Calu3 (cell line): Measurements from ENCODE around the gene EP400. TPM values are rescaled to one million over a fixed set of nuclear protein-coding genes. Genes with fewer than 3 reads are reported as not detected.

Experiments
- BruUV-seq: library from RNA; stranded (reverse); fragments of 400-500 nt; replicated peaks from 2 replicates; lab custom pipeline; 2021; lab: Mats Ljungman, UMichigan
- CTCF ChIA-PET: fragments of 300-600 bp; sonication (Branson Sonifier 250); formaldehyde crosslinking; loops from one replicate; lab custom pipeline; 2022; ENCODE audit warnings: antibody characterized with exemption; lab: Charles Lee
- DNase-seq: peaks from one replicate; pipeline ENCODE4 v3.0.0; 2022
- H3K27ac Mint-ChIP-seq: one replicate; pipeline ENCODE4 v1.8.0; 2022; ENCODE audit warnings: mixed read lengths; ENCODE audit not compliant: unreplicated experiment
- H3K27me3 Mint-ChIP-seq: one replicate; pipeline ENCODE4 v1.8.0; 2022; ENCODE audit warnings: mixed read lengths; ENCODE audit not compliant: unreplicated experiment
- H3K36me3 Mint-ChIP-seq: one replicate; pipeline ENCODE4 v1.8.0; 2022; ENCODE audit warnings: mild to moderate bottlenecking, moderate library complexity, mixed read lengths; ENCODE audit not compliant: insufficient read depth, unreplicated experiment
- H3K4me1 Mint-ChIP-seq: one replicate; pipeline ENCODE4 v1.8.0; 2022; ENCODE audit warnings: mild to moderate bottlenecking, low read depth, mixed read lengths; ENCODE audit not compliant: unreplicated experiment
- H3K4me3 Mint-ChIP-seq: one replicate; pipeline ENCODE4 v1.8.0; 2022; ENCODE audit warnings: mild to moderate bottlenecking, low read depth, moderate library complexity, mixed read lengths; ENCODE audit not compliant: unreplicated experiment
- H3K9me3 Mint-ChIP-seq: one replicate; pipeline ENCODE4 v1.8.0; 2022; ENCODE audit warnings: low read depth, mixed read lengths; ENCODE audit not compliant: unreplicated experiment
- CTCF ChIP-seq: fragments of 200-600 bp; IDR thresholded peaks from one replicate; pipeline ENCODE4 v1.8.0; 2022; ENCODE audit warnings: antibody characterized with exemption; ENCODE audit not compliant: unreplicated experiment
- intact Hi-C: fragments of 100-400 bp; cut with micrococcal nuclease; formaldehyde crosslinking; loops from one replicate; pipeline ENCODE4 v1.10.0; 2022; ENCODE audit not compliant: unreplicated experiment
- total RNA-seq: library from RNA; stranded (reverse); gene quantifications from 2 replicates; pipeline ENCODE4 v1.2.3, GENCODE V29; 2022

The EP400 gene
- total RNA-seq, 1 experiment from 2014 or later = 88.7 TPM

DNA sequence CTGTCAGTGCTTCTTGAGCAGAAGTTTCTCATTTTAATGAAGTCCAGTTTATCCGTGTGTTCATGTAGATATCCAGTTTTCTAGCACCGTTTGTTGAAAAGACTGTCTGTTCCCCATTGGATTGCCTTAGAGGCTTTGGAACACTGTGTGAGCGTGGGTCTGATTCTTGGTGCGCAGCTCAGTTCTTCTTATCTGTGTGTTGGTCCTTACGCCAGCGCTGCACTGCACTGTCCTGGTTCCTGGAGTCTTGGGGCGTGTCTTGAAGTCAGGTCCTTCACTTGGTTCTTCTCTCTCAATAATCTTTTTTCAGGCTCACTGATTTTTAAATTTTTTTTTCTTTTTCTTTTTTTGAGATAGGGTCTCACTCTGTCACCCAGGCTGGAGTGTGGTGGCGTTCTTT lies 25.5 kb downstream of the EP400 start:
- Mint-ChIP-seq H3K27me3 (no peaks in the 10 kb centered on the region), H3K9me3 (no peaks in the 10 kb centered on the region), H3K36me3 (no peaks in the 10 kb centered on the region), H3K4me3 (no peak overlapping the region), H3K27ac (no peak overlapping the region), H3K4me1 (no peaks in the 10 kb centered on the region)
- intact Hi-C loops = no loop called here
- TF ChIP-seq CTCF = no peak
- CTCF ChIA-PET = no interaction called here
- DNase-seq = no peak
- BruUV-seq = no TSS peak

DNA sequence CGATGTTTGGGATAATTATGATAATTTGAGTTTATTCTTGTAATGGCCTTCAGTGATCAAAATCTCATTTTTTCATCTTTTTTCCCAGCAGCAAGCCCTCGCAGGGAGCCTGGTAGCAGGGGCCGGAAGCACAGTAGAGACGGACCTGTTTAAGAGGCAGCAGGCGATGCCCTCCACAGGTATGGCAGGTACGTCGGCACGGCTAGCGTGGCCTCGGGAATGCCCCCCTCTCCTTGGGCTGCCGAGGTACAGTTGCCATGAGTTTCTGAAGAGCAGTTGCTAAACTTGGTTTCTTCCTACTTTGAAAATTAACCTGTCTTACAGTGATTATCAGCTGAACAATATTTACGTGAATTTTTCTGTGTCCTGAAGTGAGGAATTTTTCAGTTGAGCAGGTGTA lies 29.9 kb downstream of the EP400 start:
- peaks cover 24% of the 10 kb centered on the region for H3K36me3 Mint-ChIP-seq
- no peaks in the 10 kb centered on the region for H3K27me3 Mint-ChIP-seq
- no peaks in the 10 kb centered on the region for H3K4me1 Mint-ChIP-seq
- BruUV-seq = no TSS peak
- intact Hi-C loops = no loop called here
- CTCF ChIA-PET = interaction anchor here (1.2 kb wide), 1 partner anchor 128 kb away, joined by 10 read pairs; no protein-coding TSS in a partner anchor
- H3K27ac Mint-ChIP-seq = no peak overlapping the region
- TF ChIP-seq CTCF = no peak
- H3K4me3 Mint-ChIP-seq = no peak overlapping the region
- no peak for DNase-seq
- no peaks in the 10 kb centered on the region for H3K9me3 Mint-ChIP-seq

GRCh38 chr12:131980263-131980662 lies 30.5 kb downstream of the EP400 start:
- Mint-ChIP-seq H3K36me3 (peaks cover 29% of the 10 kb centered on the region), H3K4me1 (no peaks in the 10 kb centered on the region), H3K27ac (no peak overlapping the region), H3K9me3 (no peaks in the 10 kb centered on the region), H3K27me3 (no peaks in the 10 kb centered on the region), H3K4me3 (no peak overlapping the region)
- TF ChIP-seq CTCF = no peak
- intact Hi-C loops = no loop called here
- DNase-seq = no peak
- CTCF ChIA-PET = interaction anchor here (0.6 to 1.2 kb wide), 3 partner anchors 22 to 142 kb away, joined by 3 to 10 read pairs (median 4); no protein-coding TSS in a partner anchor
- BruUV-seq = no TSS peak

GRCh38 chr12:131981388-131981787 lies 31.6 kb downstream of the EP400 start:
- DNase-seq = no peak
- Mint-ChIP-seq H3K9me3 (no peaks in the 10 kb centered on the region), H3K4me3 (no peak overlapping the region), H3K36me3 (peaks cover 34% of the 10 kb centered on the region), H3K27ac (no peak overlapping the region), H3K4me1 (no peaks in the 10 kb centered on the region), H3K27me3 (no peaks in the 10 kb centered on the region)
- intact Hi-C loops = no loop called here
- CTCF ChIA-PET = no interaction called here
- BruUV-seq = no TSS peak
- TF ChIP-seq CTCF = no peak
